GM19023 (cell line): ENCODE data around the gene MIOS.
A peak's percentile ranks its signal among the peaks of the same experiment; 100 is the strongest.
"Not testable (repeated sequence)": the region's sequence is repeated elsewhere in the genome, so short reads cannot be mapped to it uniquely, and the experiment has no call there.

Experiments used
- ATAC-seq: cut with Tn5 transposase; IDR thresholded peaks from one replicate; pipeline ENCODE4 v1.9.1; 2021; ENCODE audit warnings: mild to moderate bottlenecking, moderate library complexity; ENCODE audit not compliant: unreplicated experiment

The MIOS gene

GRCh38 chr7:7640221-7641128, 73.8 kb downstream of the MIOS start, which contains the start of gene UMAD1:
Gene UMAD1 (plus strand): TSS chr7:7640752. CDS start chr7:7673372, 32,620 bp downstream.
- ATAC-seq, result peak; percentile 97

GRCh38 chr7:7641129-7641663, 74.5 kb downstream of the MIOS start:
- ATAC-seq, result peak; percentile 20

DNA sequence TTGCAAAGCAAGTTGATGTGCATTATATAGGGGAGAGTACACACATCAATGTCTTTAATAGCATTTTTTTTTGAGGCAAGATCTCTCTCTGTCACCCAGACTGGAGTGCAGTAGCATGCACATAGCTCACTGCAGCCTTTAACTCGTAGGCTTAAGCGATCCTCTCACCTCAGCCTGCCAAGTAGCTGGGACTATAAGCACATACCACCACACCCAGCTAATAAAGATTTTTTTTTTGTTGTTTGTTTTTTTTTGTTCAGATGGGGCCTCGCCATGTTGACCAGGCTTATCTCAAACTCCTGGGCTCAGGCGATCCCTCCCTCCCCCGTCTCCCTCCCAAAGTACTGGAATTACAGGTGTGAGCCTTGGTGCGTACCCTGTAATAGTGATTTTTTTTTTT, 75.4 kb downstream of the MIOS start:
- ATAC-seq, result no peak

DNA sequence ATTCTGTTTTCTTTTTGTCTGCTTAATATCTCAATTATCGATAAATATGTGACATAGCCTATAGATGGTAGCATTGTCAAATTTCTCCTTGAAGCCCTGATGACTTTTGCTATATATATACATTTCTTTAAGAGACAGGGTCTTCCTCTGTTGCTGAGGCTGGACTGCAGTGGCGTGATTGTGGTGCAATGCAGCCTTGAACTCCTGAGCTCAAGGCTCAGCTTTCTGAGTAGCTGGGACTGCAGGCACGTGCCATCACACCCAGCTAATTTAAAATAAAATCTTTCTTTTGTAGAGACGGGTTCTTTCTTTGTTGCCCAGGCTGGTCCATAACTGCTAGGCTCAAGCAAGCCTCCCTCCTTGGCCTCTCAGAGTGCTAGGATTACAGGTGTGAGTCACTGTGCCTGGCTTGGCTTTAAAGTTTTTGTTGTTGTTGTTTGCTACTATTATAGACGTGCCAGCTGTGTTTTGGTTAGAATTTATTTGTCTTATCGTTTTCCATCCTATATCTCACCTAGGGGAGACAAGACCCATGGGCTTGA, 80.9 kb downstream of the MIOS start:
- ATAC-seq, result no peak

GRCh38 chr7:7650682-7651206, 84.1 kb downstream of the MIOS start:
- no peak for ATAC-seq

DNA sequence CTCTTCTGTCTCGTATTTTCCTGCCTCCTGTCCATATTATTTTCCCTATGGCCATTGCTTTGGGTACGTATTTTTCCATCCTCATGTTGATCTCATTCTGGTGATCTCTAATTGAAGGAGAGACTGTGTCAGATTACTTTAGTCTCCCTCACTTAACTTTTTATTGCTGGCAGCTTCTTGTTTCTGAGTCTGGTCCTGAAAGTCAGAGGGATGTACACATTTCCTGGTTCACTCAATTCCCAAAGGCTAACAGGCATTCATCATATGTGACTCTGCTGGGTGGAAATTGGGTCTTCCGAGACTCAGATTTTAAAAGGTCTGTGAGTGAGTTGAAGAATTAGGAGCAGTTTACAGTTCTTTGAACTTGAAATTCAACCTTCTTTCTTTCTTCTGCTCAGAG, 84.8 kb downstream of the MIOS start:
- ATAC-seq, result no peak

GRCh38 chr7:7652798-7653540, 86.3 kb downstream of the MIOS start:
- no peak for ATAC-seq

DNA sequence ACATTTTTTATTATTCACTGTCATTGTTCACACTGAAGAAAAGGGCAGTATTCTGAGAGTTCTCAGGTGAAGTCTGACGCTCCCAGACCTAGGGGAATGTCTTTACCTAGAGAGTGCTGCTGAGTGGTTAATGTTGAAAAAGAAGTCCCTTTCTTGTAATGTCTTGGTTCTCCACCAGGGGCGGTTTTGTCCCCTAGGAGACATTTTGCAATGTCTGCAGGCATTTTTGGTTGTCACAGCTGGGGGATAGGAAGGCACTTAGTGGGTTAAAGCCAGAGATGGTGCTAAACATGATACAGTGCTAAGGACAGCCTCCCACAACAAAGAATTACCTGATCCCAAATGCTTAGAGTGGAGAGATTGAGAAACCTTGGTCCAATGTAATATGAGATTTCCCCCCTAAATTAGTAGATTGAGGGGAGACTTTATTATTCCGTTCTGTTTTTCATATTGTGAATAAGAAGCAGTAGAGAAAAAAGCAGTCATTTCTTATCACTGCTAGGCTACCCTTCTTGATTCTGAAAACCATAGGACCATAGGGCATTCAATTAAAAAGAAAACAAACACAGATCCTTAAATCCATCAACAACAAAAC, 87.0 kb downstream of the MIOS start:
- ATAC-seq, result no peak

- no peak for ATAC-seq
These were observed 88.5 kb downstream of the MIOS start for GRCh38 chr7:7654964-7655715.

- ATAC-seq, result not testable (repeated sequence)
These were observed 89.8 kb downstream of the MIOS start for GRCh38 chr7:7656459-7656858.
